Vagina (tissue), 2 donors: ENCODE measurements around the gene MAPK12. TPM values are rescaled to one million over a fixed set of nuclear protein-coding genes. Genes with fewer than 3 reads are reported as not detected.

Source experiments
- DNase-seq, 2 donors: peaks; one replicate each; pipeline ENCODE4 v3.0.0-alpha.2; 2017; ENCODE audit errors: extremely low spot score in 2 of 2
- H3K27ac ChIP-seq: fragments of 200-600 bp; sonication (generic); one replicate; pipeline ENCODE4 v1.5.1; 2019
- H3K27me3 ChIP-seq: fragments of 200-600 bp; sonication (generic); one replicate; pipeline ENCODE4 v1.5.1; 2019
- H3K36me3 ChIP-seq, 2 donors: fragments of 200-600 bp; sonication (generic); one replicate each; pipeline ENCODE4 v1.5.1; 2017 to 2019
- H3K4me1 ChIP-seq: fragments of 200-600 bp; sonication (generic); one replicate; pipeline ENCODE4 v1.5.1; 2019
- H3K4me3 ChIP-seq, 2 donors: fragments of 200-600 bp; sonication (generic); 1 replicate in 1 of 2; 2 replicates in 1 of 2; pipeline ENCODE4 v1.5.1; 2016 to 2019
- H3K9me3 ChIP-seq: fragments of 200-600 bp; sonication (generic); one replicate; pipeline ENCODE4 v1.5.1; 2019
- POLR2A ChIP-seq, 2 donors: fragments of 450-650 bp; IDR thresholded peaks; one replicate each; pipeline ENCODE4 v1.6.1; 2017; ENCODE audit warnings: antibody characterized with exemption in 2 of 2, mild to moderate bottlenecking in 2 of 2, moderate library complexity in 2 of 2
- POLR2AphosphoS5 ChIP-seq, 2 donors: sonication (generic); formaldehyde crosslinking; IDR thresholded peaks; one replicate each; pipeline ENCODE4 v1.9.0; 2017; ENCODE audit warnings: antibody characterized with exemption in 2 of 2, mild to moderate bottlenecking in 2 of 2, low read depth in 1 of 2; ENCODE audit not compliant: insufficient read depth in 1 of 2
- intact Hi-C: fragments of 100-400 bp; cut with DNase I; formaldehyde crosslinking; loops from one replicate; pipeline ENCODE4 v1.15.1; 2023
- total RNA-seq: library from RNA; depleted of rRNA; stranded (reverse); fragments of >200 nt; gene quantifications from one replicate; pipeline ENCODE4 v1.2.3, GENCODE V29; 2016
- TF ChIP-seq, protein P1 (sequence below), 3 experiments: fragments of 450-650 bp in 2 of 3; fragments of 200-600 bp in 1 of 3; sonication (generic) in 1 of 3; IDR thresholded peaks; one replicate each; pipeline ENCODE4 v1.5.1; 2017 to 2019; ENCODE audit warnings: antibody characterized with exemption in 3 of 3, mild to moderate bottlenecking in 2 of 3, moderate library complexity in 2 of 3

Gene MAPK12
- total RNA-seq, 1 donor from 2014 or later = 15.0 TPM

DNA sequence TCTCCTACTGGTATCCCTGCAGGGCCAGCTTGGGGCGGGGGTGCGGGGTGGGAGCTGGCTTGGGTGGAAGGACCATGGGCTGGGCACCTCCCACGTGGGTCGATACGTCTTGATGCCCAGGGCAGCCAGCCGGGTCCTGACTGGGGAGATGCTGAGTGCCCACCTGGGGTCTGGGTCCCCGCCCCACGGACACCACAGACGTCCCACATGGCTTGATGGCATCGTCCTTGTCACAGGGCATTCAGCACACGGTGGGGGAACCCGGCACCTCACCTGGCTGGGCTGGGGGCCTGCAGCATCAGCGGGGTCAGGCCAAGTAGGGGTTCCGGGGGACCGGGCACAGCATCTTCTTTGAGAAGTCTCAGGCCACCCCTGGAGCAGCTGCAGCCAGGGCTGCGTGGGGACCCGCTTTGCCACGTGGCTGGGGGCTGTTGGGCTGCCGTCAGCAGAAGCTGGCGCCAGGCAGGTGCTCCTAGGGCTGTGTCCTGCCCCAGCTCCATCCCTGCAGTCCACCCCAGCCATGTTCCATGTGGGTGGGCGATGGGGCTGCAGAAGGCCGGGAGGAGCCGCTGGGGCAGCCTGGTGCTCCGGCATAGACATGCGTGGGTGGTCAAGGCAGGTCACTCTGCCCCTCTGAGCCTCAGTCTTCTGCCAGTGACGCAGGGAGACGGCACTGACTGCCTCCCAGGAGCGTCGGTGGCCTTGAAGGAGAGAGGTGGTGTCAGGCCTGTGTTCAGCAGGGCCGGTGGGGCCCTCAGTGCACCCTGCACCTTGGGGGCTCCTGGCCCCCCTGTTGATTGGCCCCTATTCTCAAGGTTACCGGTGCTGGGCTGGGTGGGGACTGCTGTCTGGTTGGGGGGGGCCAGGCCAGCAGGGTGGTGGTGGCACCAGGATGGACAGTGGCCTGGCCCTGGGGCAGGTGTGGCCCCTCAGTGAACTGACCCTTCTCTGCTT, 52.3 kb downstream of the MAPK12 start:
- H3K4me1 ChIP-seq = peaks cover 38% of the 10 kb centered on the region
- peaks cover 0 to 52% of the 10 kb centered on the region in 2 donors for H3K36me3 ChIP-seq

DNA sequence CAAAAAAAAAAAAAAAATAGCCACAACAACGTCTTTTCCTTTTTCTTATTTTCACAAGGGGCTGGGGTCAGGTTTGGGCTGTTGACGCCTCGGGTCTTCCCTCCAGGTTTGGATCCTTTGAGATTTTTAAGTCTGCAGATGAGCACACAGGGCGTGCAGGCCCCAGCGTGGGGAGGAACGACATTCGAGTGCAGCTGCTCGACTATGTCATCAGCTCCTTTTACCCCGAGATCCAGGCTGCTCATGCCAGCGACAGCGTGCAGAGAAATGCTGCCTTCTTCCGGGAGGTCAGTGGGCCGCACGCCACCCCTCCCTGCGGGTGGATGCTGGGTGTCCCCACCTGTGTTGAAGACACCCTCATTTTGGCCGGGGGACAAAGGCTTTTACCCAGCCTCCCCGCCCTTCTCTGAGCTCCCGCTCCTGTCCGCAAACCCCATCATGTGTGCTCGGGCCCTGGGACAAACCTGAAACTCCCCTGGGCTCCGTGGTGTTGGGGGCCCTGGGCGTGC, 53.0 kb downstream of the MAPK12 start:
- TF ChIP-seq POLR2AphosphoS5 (IDR thresholded peaks at IDR 0.05; ENCODE audit: insufficient read depth in 1 of 2, low read depth in 1 of 2) = no peak
- TF ChIP-seq POLR2A (IDR thresholded peaks at IDR 0.05) = no peak
- TF ChIP-seq, protein P1, sequence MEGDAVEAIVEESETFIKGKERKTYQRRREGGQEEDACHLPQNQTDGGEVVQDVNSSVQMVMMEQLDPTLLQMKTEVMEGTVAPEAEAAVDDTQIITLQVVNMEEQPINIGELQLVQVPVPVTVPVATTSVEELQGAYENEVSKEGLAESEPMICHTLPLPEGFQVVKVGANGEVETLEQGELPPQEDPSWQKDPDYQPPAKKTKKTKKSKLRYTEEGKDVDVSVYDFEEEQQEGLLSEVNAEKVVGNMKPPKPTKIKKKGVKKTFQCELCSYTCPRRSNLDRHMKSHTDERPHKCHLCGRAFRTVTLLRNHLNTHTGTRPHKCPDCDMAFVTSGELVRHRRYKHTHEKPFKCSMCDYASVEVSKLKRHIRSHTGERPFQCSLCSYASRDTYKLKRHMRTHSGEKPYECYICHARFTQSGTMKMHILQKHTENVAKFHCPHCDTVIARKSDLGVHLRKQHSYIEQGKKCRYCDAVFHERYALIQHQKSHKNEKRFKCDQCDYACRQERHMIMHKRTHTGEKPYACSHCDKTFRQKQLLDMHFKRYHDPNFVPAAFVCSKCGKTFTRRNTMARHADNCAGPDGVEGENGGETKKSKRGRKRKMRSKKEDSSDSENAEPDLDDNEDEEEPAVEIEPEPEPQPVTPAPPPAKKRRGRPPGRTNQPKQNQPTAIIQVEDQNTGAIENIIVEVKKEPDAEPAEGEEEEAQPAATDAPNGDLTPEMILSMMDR (IDR thresholded peaks at IDR 0.05) = no peak
- Histone ChIP-seq H3K4me1 (peaks cover 38% of the 10 kb centered on the region), H3K36me3 (peaks cover 0 to 55% of the 10 kb centered on the region in 2 donors), H3K27ac (no peak overlapping the region), H3K27me3 (no peaks in the 10 kb centered on the region), H3K4me3 (no peak overlapping the region), H3K9me3 (no peaks in the 10 kb centered on the region)
- intact Hi-C loops = no loop called here
- no peak for DNase-seq

More for the DNA sequence above, 52.3 kb downstream of the MAPK12 start:
- intact Hi-C loops = no loop called here
- Histone ChIP-seq H3K27ac (peak overlapping the region; percentile 25), H3K27me3 (no peaks in the 10 kb centered on the region), H3K4me3 (no peak overlapping the region), H3K9me3 (no peaks in the 10 kb centered on the region)
- TF ChIP-seq, protein P1 (IDR thresholded peaks at IDR 0.05) = no peak
- TF ChIP-seq POLR2AphosphoS5 (IDR thresholded peaks at IDR 0.05; ENCODE audit: insufficient read depth in 1 of 2, low read depth in 1 of 2) (no peak), POLR2A (IDR thresholded peaks at IDR 0.05) (no peak)
- DNase-seq = no peak

DNA sequence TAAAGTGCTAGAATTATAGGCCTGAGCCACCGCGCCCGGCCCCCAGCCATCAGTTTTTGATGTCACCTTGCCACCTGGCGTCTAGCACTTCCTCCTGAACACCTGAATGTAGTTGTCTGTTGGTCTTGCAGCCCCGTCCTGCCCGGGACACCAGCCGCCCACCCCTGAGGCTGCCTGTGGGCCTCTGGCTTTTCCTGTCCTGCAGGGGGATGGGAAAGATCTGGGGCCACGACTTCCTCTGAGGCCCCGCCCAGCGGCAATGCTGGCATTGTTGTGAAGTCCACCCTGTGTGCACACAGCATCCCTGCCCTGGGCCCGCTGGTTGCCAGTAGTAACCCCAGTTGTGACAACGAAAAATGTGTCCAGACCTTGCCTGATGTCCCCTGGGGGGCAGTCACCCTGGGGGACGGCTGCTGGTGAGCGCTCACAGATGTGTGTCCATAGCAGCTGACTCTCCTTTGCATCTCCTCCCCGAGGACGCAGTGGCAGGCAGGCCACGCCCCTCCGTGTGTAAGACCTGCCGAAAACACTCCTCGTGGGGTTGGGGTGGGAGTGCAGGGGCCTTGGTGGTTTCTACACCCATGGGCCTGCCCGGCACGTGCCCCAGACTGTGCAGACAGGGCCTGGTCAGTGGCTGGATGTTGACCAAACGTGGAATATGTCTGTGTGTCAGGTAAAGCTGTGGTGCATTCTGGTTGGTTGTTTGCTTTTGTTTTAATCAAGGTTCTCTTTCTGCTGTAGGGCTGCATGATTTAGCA, 53.9 kb downstream of the MAPK12 start:
- Histone ChIP-seq H3K27ac (no peak overlapping the region), H3K27me3 (no peaks in the 10 kb centered on the region), H3K9me3 (no peaks in the 10 kb centered on the region), H3K4me1 (peaks cover 43% of the 10 kb centered on the region), H3K36me3 (peaks cover 0 to 46% of the 10 kb centered on the region in 2 donors), H3K4me3 (no peak overlapping the region)
- intact Hi-C loops = no loop called here
- no peak for DNase-seq
- TF ChIP-seq POLR2AphosphoS5 (IDR thresholded peaks at IDR 0.05; ENCODE audit: insufficient read depth in 1 of 2, low read depth in 1 of 2) = no peak

DNA sequence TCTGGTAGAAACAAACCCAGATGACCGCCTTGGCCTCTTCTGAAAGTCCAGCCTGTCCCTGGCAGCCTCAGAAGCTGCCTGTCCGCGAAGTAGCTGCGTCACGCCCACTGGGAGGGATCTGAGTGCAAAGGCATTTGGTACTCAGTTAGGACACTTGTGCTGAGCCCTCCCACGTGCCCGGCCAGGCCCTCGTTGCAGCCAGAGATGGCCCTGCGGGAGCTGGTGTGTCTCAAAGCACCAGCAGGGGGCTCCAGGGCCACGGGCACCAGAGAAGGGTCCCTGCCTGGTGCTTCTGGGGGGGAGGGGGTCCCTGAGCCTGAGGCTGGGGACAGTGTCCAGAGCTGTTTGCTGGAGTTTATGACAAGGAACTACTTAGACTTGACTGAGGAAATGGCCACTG, 54.9 kb downstream of the MAPK12 start:
- Histone ChIP-seq H3K36me3 (peaks cover 0 to 38% of the 10 kb centered on the region in 2 donors), H3K27ac (no peak overlapping the region)
- intact Hi-C loops = no loop called here

More for the DNA sequence above, 54.9 kb downstream of the MAPK12 start:
- DNase-seq = no peak
- peaks cover 53% of the 10 kb centered on the region for H3K4me1 ChIP-seq
- TF ChIP-seq POLR2AphosphoS5 (IDR thresholded peaks at IDR 0.05; ENCODE audit: insufficient read depth in 1 of 2, low read depth in 1 of 2) (no peak), POLR2A (IDR thresholded peaks at IDR 0.05) (no peak)
- TF ChIP-seq, protein P1 (IDR thresholded peaks at IDR 0.05) = no peak
- no peaks in the 10 kb centered on the region for H3K9me3 ChIP-seq
- no peaks in the 10 kb centered on the region for H3K27me3 ChIP-seq
- no peak overlapping the region for H3K4me3 ChIP-seq
